Measurements from ENCODE around the gene PKIB. TPM values are rescaled to one million over a fixed set of nuclear protein-coding genes. Genes with fewer than 3 reads are reported as not detected.

PKIB gene
- total RNA-seq, 4 donors from 2014 or later: 0.43 to 5.2 (median 0.59) TPM; not detected in 1

DNA sequence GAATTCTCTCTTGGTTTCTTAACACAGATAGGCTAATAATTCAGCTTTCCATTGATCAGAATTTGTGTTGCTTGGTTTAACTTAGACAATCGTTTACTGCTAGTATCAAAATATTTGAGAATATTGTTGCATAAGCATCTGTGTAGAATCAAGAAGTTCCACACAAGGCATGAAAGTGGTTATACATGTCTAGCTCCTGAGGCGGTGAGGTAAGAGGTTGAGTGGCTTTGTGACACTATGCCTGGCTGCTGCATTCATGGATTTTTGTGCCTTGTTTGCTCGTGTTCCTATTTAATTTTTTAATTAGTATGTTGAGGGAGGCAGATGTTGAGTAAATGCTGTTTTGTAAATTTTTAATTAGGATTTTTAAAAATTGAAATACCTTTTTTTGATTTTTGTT, 10.2 kb downstream of the PKIB start:
- intact Hi-C loops (cut with DNase I; ENCODE audit: low total_unique reads): no loop called here
- H3K4me1 ChIP-seq: no peaks in the 10 kb centered on the region
- H3K27me3 ChIP-seq: no peaks in the 10 kb centered on the region
- H3K27ac ChIP-seq: no peak overlapping the region
- H3K9me3 ChIP-seq: no peaks in the 10 kb centered on the region
- H3K36me3 ChIP-seq: no peaks in the 10 kb centered on the region
- H3K4me3 ChIP-seq: no peak overlapping the region
- TF ChIP-seq, protein P1, sequence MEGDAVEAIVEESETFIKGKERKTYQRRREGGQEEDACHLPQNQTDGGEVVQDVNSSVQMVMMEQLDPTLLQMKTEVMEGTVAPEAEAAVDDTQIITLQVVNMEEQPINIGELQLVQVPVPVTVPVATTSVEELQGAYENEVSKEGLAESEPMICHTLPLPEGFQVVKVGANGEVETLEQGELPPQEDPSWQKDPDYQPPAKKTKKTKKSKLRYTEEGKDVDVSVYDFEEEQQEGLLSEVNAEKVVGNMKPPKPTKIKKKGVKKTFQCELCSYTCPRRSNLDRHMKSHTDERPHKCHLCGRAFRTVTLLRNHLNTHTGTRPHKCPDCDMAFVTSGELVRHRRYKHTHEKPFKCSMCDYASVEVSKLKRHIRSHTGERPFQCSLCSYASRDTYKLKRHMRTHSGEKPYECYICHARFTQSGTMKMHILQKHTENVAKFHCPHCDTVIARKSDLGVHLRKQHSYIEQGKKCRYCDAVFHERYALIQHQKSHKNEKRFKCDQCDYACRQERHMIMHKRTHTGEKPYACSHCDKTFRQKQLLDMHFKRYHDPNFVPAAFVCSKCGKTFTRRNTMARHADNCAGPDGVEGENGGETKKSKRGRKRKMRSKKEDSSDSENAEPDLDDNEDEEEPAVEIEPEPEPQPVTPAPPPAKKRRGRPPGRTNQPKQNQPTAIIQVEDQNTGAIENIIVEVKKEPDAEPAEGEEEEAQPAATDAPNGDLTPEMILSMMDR (IDR thresholded peaks at IDR 0.05): no peak
- no peak for TF ChIP-seq POLR2A (IDR thresholded peaks at IDR 0.05)
- DNase-seq: no peak

DNA sequence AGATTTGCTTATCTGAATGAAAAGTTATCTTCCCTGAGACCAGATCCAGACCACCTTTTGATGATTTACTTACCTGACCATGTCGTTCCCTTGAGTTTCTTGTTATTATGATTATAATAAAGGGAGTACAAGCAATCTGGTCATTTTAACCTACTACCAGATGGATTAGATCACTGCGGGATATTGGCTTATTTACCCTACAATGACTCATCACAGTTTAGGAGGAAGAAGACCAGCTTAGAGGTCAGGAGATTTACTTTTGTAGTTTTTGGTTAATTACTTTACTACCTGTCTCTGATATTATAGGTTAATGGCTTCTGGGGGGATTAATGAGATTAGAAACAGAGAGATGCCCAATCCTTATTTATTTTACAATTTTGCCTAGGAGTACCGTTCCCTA, 10.7 kb downstream of the PKIB start:
- Histone ChIP-seq H3K9me3 (no peaks in the 10 kb centered on the region), H3K4me3 (no peak overlapping the region), H3K36me3 (no peaks in the 10 kb centered on the region), H3K4me1 (no peaks in the 10 kb centered on the region), H3K27ac (no peak overlapping the region), H3K27me3 (no peaks in the 10 kb centered on the region)
- no peak for TF ChIP-seq POLR2A (IDR thresholded peaks at IDR 0.05)
- TF ChIP-seq, protein P1 (IDR thresholded peaks at IDR 0.05): no peak
- intact Hi-C loops (cut with DNase I; ENCODE audit: low total_unique reads): no loop called here
- DNase-seq: no peak

DNA sequence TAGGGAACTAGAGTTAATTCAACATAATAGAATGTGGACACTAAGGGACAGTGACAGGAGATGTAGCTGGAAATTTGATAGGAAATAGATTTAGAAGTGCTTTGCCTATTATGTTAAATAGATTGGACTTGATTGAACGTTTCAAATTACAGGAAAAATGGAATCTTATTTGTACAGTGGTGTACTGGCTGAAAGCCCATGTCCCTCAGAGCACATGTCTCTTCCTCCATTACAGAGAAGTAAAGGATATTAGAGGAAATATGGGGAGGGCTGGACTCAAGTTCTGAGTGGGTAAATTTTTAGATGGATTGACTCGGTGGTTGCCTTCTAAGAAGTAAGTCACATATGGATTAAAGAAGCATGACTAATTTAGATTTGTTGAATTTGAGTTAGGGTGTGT, 11.4 kb downstream of the PKIB start:
- no peaks in the 10 kb centered on the region for H3K9me3 ChIP-seq
- no peaks in the 10 kb centered on the region for H3K27me3 ChIP-seq
- no peak for DNase-seq
- H3K4me1 ChIP-seq: no peaks in the 10 kb centered on the region
- TF ChIP-seq, protein P1 (IDR thresholded peaks at IDR 0.05): no peak
- TF ChIP-seq POLR2A (IDR thresholded peaks at IDR 0.05): no peak
- no peak overlapping the region for H3K27ac ChIP-seq
- no peak overlapping the region for H3K4me3 ChIP-seq
- no peaks in the 10 kb centered on the region for H3K36me3 ChIP-seq
- intact Hi-C loops (cut with DNase I; ENCODE audit: low total_unique reads): no loop called here

DNA sequence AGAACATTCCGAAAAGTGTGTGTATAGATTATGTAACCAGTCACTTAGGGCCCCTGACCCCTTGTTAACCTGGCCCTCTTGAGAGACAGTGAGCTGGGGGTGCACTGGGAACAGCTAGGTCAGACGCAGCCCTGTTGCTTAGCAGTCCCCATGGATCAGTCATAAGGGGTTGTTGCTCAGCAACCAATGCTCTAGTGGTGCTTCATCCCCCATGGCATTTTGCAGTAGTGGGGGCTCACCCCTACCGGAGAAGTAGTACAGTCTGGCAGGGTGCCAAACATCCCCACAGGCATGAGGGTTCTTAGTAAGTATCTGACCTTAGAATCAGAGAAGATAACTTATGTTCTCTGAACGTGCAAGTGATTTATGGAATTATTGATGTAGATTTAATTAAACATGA, 12.3 kb downstream of the PKIB start:
- intact Hi-C loops (cut with DNase I; ENCODE audit: low total_unique reads): no loop called here
- H3K27me3 ChIP-seq: no peaks in the 10 kb centered on the region
- H3K27ac ChIP-seq: no peak overlapping the region
- no peaks in the 10 kb centered on the region for H3K4me1 ChIP-seq
- no peaks in the 10 kb centered on the region for H3K36me3 ChIP-seq
- H3K9me3 ChIP-seq: no peaks in the 10 kb centered on the region
- DNase-seq: no peak
- no peak overlapping the region for H3K4me3 ChIP-seq
- TF ChIP-seq POLR2A (IDR thresholded peaks at IDR 0.05): no peak
- TF ChIP-seq, protein P1 (IDR thresholded peaks at IDR 0.05): no peak

DNA sequence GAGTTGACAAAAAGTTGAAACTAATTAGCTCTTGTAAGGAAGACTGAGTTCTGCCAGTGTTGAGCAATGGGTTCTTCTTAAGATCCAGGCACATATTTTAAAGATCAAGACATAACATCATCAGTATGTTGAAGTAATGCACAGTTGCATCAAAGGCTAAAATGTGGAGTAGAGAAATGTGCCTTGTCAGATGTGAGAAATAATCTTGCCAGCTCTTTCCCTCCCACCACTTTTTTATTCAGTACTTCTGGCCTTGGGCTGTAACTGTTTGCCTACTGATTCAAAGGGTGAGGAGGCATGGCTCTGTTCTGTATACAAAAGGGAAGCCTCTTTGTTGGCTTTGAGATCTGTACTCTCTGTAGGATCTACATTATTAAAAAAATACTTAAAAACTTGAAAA, 13.1 kb downstream of the PKIB start:
- Histone ChIP-seq H3K4me3 (no peak overlapping the region), H3K4me1 (no peaks in the 10 kb centered on the region), H3K27me3 (no peaks in the 10 kb centered on the region), H3K9me3 (no peaks in the 10 kb centered on the region), H3K36me3 (no peaks in the 10 kb centered on the region), H3K27ac (no peak overlapping the region)
- intact Hi-C loops (cut with DNase I; ENCODE audit: low total_unique reads): no loop called here
- TF ChIP-seq, protein P1 (IDR thresholded peaks at IDR 0.05): no peak
- TF ChIP-seq POLR2A (IDR thresholded peaks at IDR 0.05): no peak
- DNase-seq: no peak

All from uterus (tissue), 4 donors.